SK-N-SH (cell line): Measurements from ENCODE around the gene LYPD4. TPM values are rescaled to one million over a fixed set of nuclear protein-coding genes. Genes with fewer than 3 reads are reported as not detected.

Experiments
- CTCF ChIA-PET: fragments of 300-600, 350-600 bp; formaldehyde crosslinking; extraction: SDS; loops from one replicate; lab custom pipeline; 2021; lab: Yijun Ruan, JAX
- POLR2A ChIA-PET: fragments of 350-600 bp; sonication (Branson Sonifier 250); formaldehyde crosslinking; extraction: SDS; loops from one replicate; lab custom pipeline; 2020; ENCODE audit warnings: antibody characterized with exemption, inconsistent platforms; lab: Yijun Ruan, JAX
- DNase-seq: peaks from one replicate; pipeline ENCODE4 v3.0.0; 2012
- H2AFZ ChIP-seq: fragments of 200-600 bp; sonication (generic); 2 replicates; pipeline ENCODE4 v1.8.1; 2016; ENCODE audit warnings: antibody characterized with exemption, mild to moderate bottlenecking, low read depth
- H3F3A ChIP-seq: fragments of 200-600 bp; sonication (generic); replicated peaks from 2 replicates; pipeline ENCODE3; 2016; ENCODE audit warnings: antibody characterized with exemption, mild to moderate bottlenecking; ENCODE audit not compliant: insufficient read depth
- H3K27ac ChIP-seq, 2 experiments: fragments of 200-500 bp in 1 of 2; fragments of 200-600 bp in 1 of 2; sonication (Bioruptor generic) in 1 of 2; sonication (generic), shearing (Covaris generic) in 1 of 2; 2 replicates each; pipeline versions ENCODE4 v1.5.1 to v1.6.1; 2014 to 2016; ENCODE audit warnings: low read depth in 2 of 2, inconsistent platforms in 1 of 2, low read length in 1 of 2, mild to moderate bottlenecking in 1 of 2, mixed read lengths in 1 of 2
- H3K27me3 ChIP-seq: fragments of 200-600 bp; sonication (generic), shearing (Covaris generic); 2 replicates; pipeline ENCODE4 v1.6.1; 2016; ENCODE audit warnings: mixed run types; ENCODE audit not compliant: insufficient read depth
- H3K36me3 ChIP-seq, 2 experiments: fragments of 200-500 bp in 1 of 2; fragments of 200-600 bp in 1 of 2; sonication (Bioruptor generic) in 1 of 2; sonication (generic) in 1 of 2; replicated peaks in 1 of 2; 2 replicates each; pipeline versions ENCODE3 to v1.5.1; 2014 to 2016; ENCODE audit warnings: low read length in 1 of 2, mild to moderate bottlenecking in 1 of 2; ENCODE audit not compliant: insufficient read depth in 2 of 2, control insufficient read depth in 1 of 2
- H3K4me1 ChIP-seq, 2 experiments: fragments of 200-500 bp in 1 of 2; fragments of 200-600 bp in 1 of 2; sonication (Bioruptor generic) in 1 of 2; sonication (generic), shearing (Covaris generic) in 1 of 2; 2 replicates each; pipeline versions ENCODE4 v1.5.1 to v1.6.1; 2014 to 2016; ENCODE audit warnings: low read depth in 1 of 2, low read length in 1 of 2, mixed run types in 1 of 2; ENCODE audit not compliant: insufficient read depth in 2 of 2, control insufficient read depth in 1 of 2
- H3K4me2 ChIP-seq: fragments of 200-600 bp; sonication (generic), shearing (Covaris generic); 2 replicates; pipeline ENCODE4 v1.6.1; 2017; ENCODE audit warnings: mixed run types
- H3K4me3 ChIP-seq, 2 experiments: fragments of 200-500 bp in 1 of 2; fragments of 200-600 bp in 1 of 2; sonication (Bioruptor generic) in 1 of 2; sonication (generic), shearing (Covaris generic) in 1 of 2; 2 replicates each; pipeline versions ENCODE4 v1.5.1 to v1.8.1; 2014 to 2016; ENCODE audit warnings: low read depth in 2 of 2, inconsistent platforms in 1 of 2, low read length in 1 of 2, mild to moderate bottlenecking in 1 of 2, mixed read lengths in 1 of 2, moderate library complexity in 1 of 2
- H3K79me2 ChIP-seq: fragments of 200-600 bp; sonication (generic); 2 replicates; pipeline ENCODE4 v1.8.1; 2017; ENCODE audit warnings: mild to moderate bottlenecking; ENCODE audit not compliant: insufficient read depth
- H3K9ac ChIP-seq: fragments of 200-600 bp; sonication (generic); 2 replicates; pipeline ENCODE4 v1.6.1; 2017; ENCODE audit warnings: mixed run types
- H3K9me2 ChIP-seq: fragments of 200-600 bp; sonication (generic); 2 replicates; pipeline ENCODE4 v1.6.1; 2017; ENCODE audit warnings: mixed run types
- H3K9me3 ChIP-seq: fragments of 200-600 bp; sonication (generic); 2 replicates; pipeline ENCODE4 v1.6.1; 2017; ENCODE audit warnings: mixed run types, mild to moderate bottlenecking, moderate library complexity
- H4K20me1 ChIP-seq: fragments of 200-600 bp; sonication (generic); 2 replicates; pipeline ENCODE4 v1.6.1; 2017; ENCODE audit warnings: mild to moderate bottlenecking, mixed run types; ENCODE audit not compliant: insufficient read depth
- CHD2 ChIP-seq: fragments of 150-350 bp; IDR thresholded peaks from 2 replicates; pipeline ENCODE4 v1.6.1; 2018; ENCODE audit warnings: low read length; ENCODE audit not compliant: partially characterized antibody
- CTCF ChIP-seq: fragments of 200-600 bp; sonication (generic); IDR thresholded peaks from 2 replicates; pipeline ENCODE4 v1.6.1; 2017; ENCODE audit warnings: antibody characterized with exemption, mild to moderate bottlenecking, moderate library complexity
- EP300 ChIP-seq, 2 experiments: IDR thresholded peaks; 2 replicates each; pipeline versions ENCODE4 v1.4.0 to v1.6.1; 2012; ENCODE audit warnings: borderline replicate concordance in 1 of 2, low read depth in 1 of 2, low read length in 1 of 2
- EZH2phosphoT487 ChIP-seq: fragments of 200-600 bp; sonication (generic); IDR thresholded peaks from 2 replicates; pipeline ENCODE4 v1.6.1; 2017; ENCODE audit warnings: low read depth, mixed run types, mild to moderate bottlenecking, antibody characterized with exemption, moderate library complexity, borderline replicate concordance
- FOXJ3 ChIP-seq: sonication (generic); formaldehyde crosslinking; IDR thresholded peaks from 2 replicates; pipeline ENCODE4 v1.5.1; 2020; ENCODE audit warnings: mild to moderate bottlenecking, missing genetic modification reagents
- GABPA ChIP-seq: IDR thresholded peaks from 2 replicates; pipeline ENCODE4 v1.4.0; 2012; ENCODE audit warnings: low read depth, mild to moderate bottlenecking
- GATA2 ChIP-seq: sonication (generic); formaldehyde crosslinking; IDR thresholded peaks from 2 replicates; pipeline ENCODE4 v1.5.0; 2020; ENCODE audit warnings: mild to moderate bottlenecking, missing genetic modification reagents
- JUND ChIP-seq: IDR thresholded peaks from 2 replicates; pipeline ENCODE4 v1.4.0; 2012
- MAX ChIP-seq: IDR thresholded peaks from 2 replicates; pipeline ENCODE4 v1.4.0; 2012; ENCODE audit warnings: low read depth
- POLR2AphosphoS5 ChIP-seq: IDR thresholded peaks from 2 replicates; pipeline ENCODE4 v1.6.1; 2012; ENCODE audit warnings: low read depth, low read length
- RAD21 ChIP-seq: IDR thresholded peaks from 2 replicates; pipeline ENCODE4 v1.6.1; 2012; ENCODE audit warnings: mild to moderate bottlenecking, low read length
- RCOR1 ChIP-seq: fragments of 150-350 bp; IDR thresholded peaks from 2 replicates; pipeline ENCODE4 v1.6.1; 2017; ENCODE audit warnings: antibody characterized with exemption, low read length
- REST ChIP-seq: IDR thresholded peaks from 2 replicates; pipeline ENCODE4 v1.6.1; 2012; ENCODE audit warnings: mild to moderate bottlenecking, low read depth, low read length, moderate library complexity
- RFX5 ChIP-seq: IDR thresholded peaks from 2 replicates; pipeline ENCODE4 v1.6.1; 2012; ENCODE audit warnings: mild to moderate bottlenecking, improper control_type of control experiment, low read length
- RXRA ChIP-seq: IDR thresholded peaks from 2 replicates; pipeline ENCODE4 v1.4.0; 2012; ENCODE audit warnings: low read depth, mild to moderate bottlenecking, borderline replicate concordance
- SMC3 ChIP-seq: IDR thresholded peaks from 2 replicates; pipeline ENCODE4 v1.6.1; 2012; ENCODE audit warnings: low read depth, low read length, improper control_type of control experiment
- USF1 ChIP-seq: IDR thresholded peaks from 2 replicates; pipeline ENCODE4 v1.4.0; 2012; ENCODE audit warnings: low read depth, borderline replicate concordance
- YY1 ChIP-seq: IDR thresholded peaks from 2 replicates; pipeline ENCODE4 v1.4.0; 2012; ENCODE audit warnings: low read depth, mild to moderate bottlenecking
- ZBTB33 ChIP-seq: IDR thresholded peaks from 2 replicates; pipeline ENCODE4 v1.4.0; 2012; ENCODE audit warnings: low read depth, borderline replicate concordance
- WGBS: methylation state at CpG from one replicate; pipeline ENCODE4 v1.1.6; 2017; ENCODE audit warnings: low lambda C conversion rate; 5-methylcytosine and 5-hydroxymethylcytosine counted together
- polyA plus RNA-seq, 3 experiments: library from polyadenylated mRNA; depleted of rRNA; stranded (reverse); fragments of >200 nt; gene quantifications; 2 replicates each; pipeline ENCODE4 v1.2.3, GENCODE V29; 2012

LYPD4 gene
- polyA plus RNA-seq, 1 of the 3 experiments (the other 2 are of a cell fraction): not detected

GRCh38 chr19:41845051-41845590 is 638 bp upstream of the LYPD4 start:
- no peaks in the 10 kb centered on the region for H3K36me3 ChIP-seq
- TF ChIP-seq ZBTB33: no peak
- TF ChIP-seq EP300 (IDR thresholded peaks at IDR 0.05; ENCODE audit: borderline replicate concordance in 1 of 2, low read depth in 1 of 2, low read length in 1 of 2): no peak
- no peak for TF ChIP-seq RCOR1
- TF ChIP-seq MAX: no peak
- TF ChIP-seq YY1: no peak
- TF ChIP-seq CHD2: no peak
- TF ChIP-seq RFX5: no peak
- TF ChIP-seq EZH2phosphoT487: no peak
- TF ChIP-seq SMC3: no peak
- no peak for TF ChIP-seq CTCF
- peaks cover 22% of the 10 kb centered on the region for H3K27me3 ChIP-seq
- no peak overlapping the region for H2AFZ ChIP-seq
- H3K27ac ChIP-seq: no peak overlapping the region
- no peak overlapping the region for H3K4me3 ChIP-seq
- H4K20me1 ChIP-seq: no peaks in the 10 kb centered on the region
- H3K9ac ChIP-seq: no peak overlapping the region
- CTCF ChIA-PET: interaction anchor here (2.0 kb wide), 1 partner anchor 10 kb away, joined by 10 read pairs; no protein-coding TSS in a partner anchor
- no peaks in the 10 kb centered on the region for H3F3A ChIP-seq
- POLR2A ChIA-PET: no interaction called here
- no peaks in the 10 kb centered on the region for H3K9me3 ChIP-seq
- no peak overlapping the region for H3K4me2 ChIP-seq
- no peak for DNase-seq
- H3K9me2 ChIP-seq: no peaks in the 10 kb centered on the region
- 71% methylated on average over 22 of the region's 23 CpGs for WGBS
- no peaks in the 10 kb centered on the region for H3K4me1 ChIP-seq
- H3K79me2 ChIP-seq: no peaks in the 10 kb centered on the region

- no peak within 1 kb of the TSS for H3K9ac ChIP-seq
- no peak for DNase-seq
- H3K9me2 ChIP-seq: no peaks in the 10 kb centered on the region
- no peak within 1 kb of the TSS for H2AFZ ChIP-seq
- no peak within 1 kb of the TSS for H3K27ac ChIP-seq
- no peak within 1 kb of the TSS for H3K4me3 ChIP-seq
- H3K4me1 ChIP-seq: no peaks in the 10 kb centered on the region
- no peaks in the 10 kb centered on the region for H4K20me1 ChIP-seq
- peaks cover 19% of the 10 kb centered on the region for H3K27me3 ChIP-seq
- H3K36me3 ChIP-seq: no peaks in the 10 kb centered on the region
- ChIA-PET CTCF (interaction anchor here (2.0 kb wide), 1 partner anchor 9 kb away, joined by 10 read pairs; no protein-coding TSS in a partner anchor), POLR2A (no interaction called here)
- no peaks in the 10 kb centered on the region for H3K79me2 ChIP-seq
- no peaks in the 10 kb centered on the region for H3F3A ChIP-seq
- no peak within 1 kb of the TSS for H3K4me2 ChIP-seq
- WGBS: 40% methylated on average over 1 of the region's 3 CpGs
- H3K9me3 ChIP-seq: no peaks in the 10 kb centered on the region
- no peak for TF ChIP-seq GABPA
- TF ChIP-seq MAX: no peak
- TF ChIP-seq FOXJ3: no peak
- TF ChIP-seq POLR2AphosphoS5: no peak
- no peak for TF ChIP-seq REST
- TF ChIP-seq JUND: no peak
- TF ChIP-seq RAD21: no peak
- no peak for TF ChIP-seq USF1
- TF ChIP-seq RXRA: no peak
- TF ChIP-seq EP300 (IDR thresholded peaks at IDR 0.05; ENCODE audit: borderline replicate concordance in 1 of 2, low read depth in 1 of 2, low read length in 1 of 2): no peak
- TF ChIP-seq GATA2 (CRISPR knock-in tag): no peak
These were observed 343 bp upstream of the LYPD4 start, which contains the start of gene DMRTC2 for GRCh38 chr19:41845001-41845050. DMRTC2 (plus strand) TSS chr19:41845042; CDS start chr19:41847429, 2,387 bp downstream.
